Measurements from ENCODE around the gene REPIN1. TPM values are rescaled to one million over a fixed set of nuclear protein-coding genes. Genes with fewer than 3 reads are reported as not detected.

The REPIN1 gene
- total RNA-seq, 1 experiment from 2014 or later: 106 TPM

DNA sequence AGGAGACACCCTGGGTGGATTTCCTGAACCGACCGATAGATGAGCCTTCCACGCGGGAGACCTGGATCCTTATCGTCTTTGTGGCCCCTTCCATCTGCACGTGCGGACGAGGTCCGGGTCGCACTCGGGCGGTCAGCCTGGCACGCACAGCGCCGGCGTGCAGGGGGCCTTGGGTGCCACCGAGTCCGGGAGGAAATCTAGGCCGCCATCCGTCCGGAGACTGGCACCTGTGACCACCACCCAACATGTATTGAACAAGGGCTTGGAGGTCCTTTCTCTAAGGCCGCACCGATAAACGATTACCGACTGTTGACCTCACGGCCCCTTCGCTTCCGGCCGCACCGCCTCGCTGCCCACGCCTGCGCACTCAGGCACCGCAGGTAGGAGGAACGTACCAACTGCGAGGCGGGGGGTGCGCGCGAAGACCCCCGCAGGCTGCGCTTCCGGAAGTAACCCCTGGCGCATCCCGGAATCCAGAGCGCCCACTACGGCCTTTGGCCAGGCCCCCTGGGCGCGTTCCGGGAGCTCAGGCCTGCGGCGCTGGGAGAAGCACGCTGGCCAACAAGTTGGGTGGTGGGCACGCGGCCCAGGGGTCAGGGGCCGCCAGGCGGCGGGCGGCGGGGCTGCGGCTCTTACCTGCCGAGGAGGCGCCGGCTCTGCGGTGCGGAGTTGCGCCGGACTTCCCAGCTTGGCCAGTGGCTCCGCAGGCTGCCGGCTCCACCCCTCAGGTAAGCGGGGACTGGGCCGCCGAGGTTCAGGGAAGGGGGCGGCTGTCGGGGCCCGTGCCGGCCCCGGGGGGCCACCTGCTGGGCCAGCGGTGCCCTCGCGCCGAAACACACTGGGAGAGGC, 45.6 kb upstream of the REPIN1 start, which contains the start of the genes ACTR3C and LRRC61:
Gene ACTR3C (minus strand): TSS at position 713 of the 849 bp plus-strand sequence. CDS start 28,249 bp downstream, outside the sequence.
Gene LRRC61 (plus strand): TSS at position 523 of the 849 bp plus-strand sequence. CDS start 13,507 bp downstream, outside the sequence.
- peak within 1 kb of the TSS in 1 of 3 experiments; percentile 93; a peak in 3 of 7 replicates for H3K27ac Mint-ChIP-seq
- H3K9ac ChIP-seq (ENCODE audit: extremely low read depth, insufficient read length, low read length): peak within 1 kb of the TSS; percentile 50
- WGBS (ENCODE audit: extremely low coverage, insufficient read length, low lambda C conversion rate): no CpG with 5 or more reads among the region's 82 CpGs
- H2BK15ac ChIP-seq (ENCODE audit: low read depth, low read length): no peak within 1 kb of the TSS
- no peaks in the 10 kb centered on the region for H4K20me1 ChIP-seq (ENCODE audit: control insufficient read depth, insufficient read depth, insufficient read length)
- H3K23me2 ChIP-seq (ENCODE audit: insufficient read length, low read depth, low read length, poor library complexity, severe bottlenecking): peaks cover 7% of the 10 kb centered on the region
- peaks cover 30% of the 10 kb centered on the region for H3K27me3 Mint-ChIP-seq (ENCODE audit: low read depth)
- no peak within 1 kb of the TSS for H3K27ac ChIP-seq (ENCODE audit: insufficient read length, low read depth, low read length)
- H4K5ac ChIP-seq (ENCODE audit: insufficient read length, low read depth, low read length): no peak within 1 kb of the TSS
- H3K27me3 ChIP-seq (ENCODE audit: insufficient read depth, low read length): no peaks in the 10 kb centered on the region
- H2BK5ac ChIP-seq (ENCODE audit: insufficient read length, low read length): no peak within 1 kb of the TSS
- H3K4me1 Mint-ChIP-seq: peaks cover 27 to 39% of the 10 kb centered on the region in 2 experiments
- H3K79me2 ChIP-seq (ENCODE audit: insufficient read depth, low read length): no peaks in the 10 kb centered on the region
- no peak within 1 kb of the TSS for H2BK20ac ChIP-seq (ENCODE audit: low read depth, low read length, poor library complexity, severe bottlenecking)
- TF ChIP-seq, protein P1, sequence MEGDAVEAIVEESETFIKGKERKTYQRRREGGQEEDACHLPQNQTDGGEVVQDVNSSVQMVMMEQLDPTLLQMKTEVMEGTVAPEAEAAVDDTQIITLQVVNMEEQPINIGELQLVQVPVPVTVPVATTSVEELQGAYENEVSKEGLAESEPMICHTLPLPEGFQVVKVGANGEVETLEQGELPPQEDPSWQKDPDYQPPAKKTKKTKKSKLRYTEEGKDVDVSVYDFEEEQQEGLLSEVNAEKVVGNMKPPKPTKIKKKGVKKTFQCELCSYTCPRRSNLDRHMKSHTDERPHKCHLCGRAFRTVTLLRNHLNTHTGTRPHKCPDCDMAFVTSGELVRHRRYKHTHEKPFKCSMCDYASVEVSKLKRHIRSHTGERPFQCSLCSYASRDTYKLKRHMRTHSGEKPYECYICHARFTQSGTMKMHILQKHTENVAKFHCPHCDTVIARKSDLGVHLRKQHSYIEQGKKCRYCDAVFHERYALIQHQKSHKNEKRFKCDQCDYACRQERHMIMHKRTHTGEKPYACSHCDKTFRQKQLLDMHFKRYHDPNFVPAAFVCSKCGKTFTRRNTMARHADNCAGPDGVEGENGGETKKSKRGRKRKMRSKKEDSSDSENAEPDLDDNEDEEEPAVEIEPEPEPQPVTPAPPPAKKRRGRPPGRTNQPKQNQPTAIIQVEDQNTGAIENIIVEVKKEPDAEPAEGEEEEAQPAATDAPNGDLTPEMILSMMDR (conservative IDR thresholded peaks at IDR 0.05): peak; percentile 32; the same call in 2 of the 3 replicates
- H3K23ac ChIP-seq (ENCODE audit: insufficient read length, low read depth, low read length): no peak within 1 kb of the TSS
- H3K9me3 Mint-ChIP-seq: no peaks in the 10 kb centered on the region
- no peaks in the 10 kb centered on the region for H3K9me3 ChIP-seq (ENCODE audit: control insufficient read depth, low read depth, low read length)
- H2AFZ ChIP-seq (ENCODE audit: low read length): no peak within 1 kb of the TSS
- H3K14ac ChIP-seq (ENCODE audit: insufficient read depth, low read length): peak within 1 kb of the TSS; percentile 79; the same call in 1 of the 2 replicates
- no peak within 1 kb of the TSS for H2BK12ac ChIP-seq (ENCODE audit: insufficient read length, low read depth, low read length)
- H2AK5ac ChIP-seq (ENCODE audit: insufficient read length, low read length): no peak within 1 kb of the TSS
- peak within 1 kb of the TSS; percentile 41 for H3K4me2 ChIP-seq (ENCODE audit: insufficient read depth, insufficient read length, low read length)
- DNase-seq: peak; percentile 80
- H3K79me1 ChIP-seq (ENCODE audit: insufficient read depth, low read depth, low read length, poor library complexity, severe bottlenecking): no peaks in the 10 kb centered on the region
- H4K8ac ChIP-seq (replicated peaks; ENCODE audit: insufficient read length, low read depth, low read length): no peak within 1 kb of the TSS
- H3K4ac ChIP-seq (ENCODE audit: low read depth, low read length): no peak within 1 kb of the TSS
- H3K18ac ChIP-seq (ENCODE audit: insufficient read length, low read depth, low read length): peak within 1 kb of the TSS; percentile 72
- peak within 1 kb of the TSS; percentile 65 to 87; a peak in 3 of 5 replicates for H3K4me3 Mint-ChIP-seq
- H4K91ac ChIP-seq (ENCODE audit: insufficient read length, low read depth, low read length): no peak within 1 kb of the TSS
- H3K36me3 Mint-ChIP-seq (ENCODE audit: insufficient read depth in 1 of 3, low read depth in 3 of 3): peaks cover 0 to 36% (median 0%) of the 10 kb centered on the region in 3 experiments; a peak in 3 of 7 replicates
- no peak within 1 kb of the TSS for H3K56ac ChIP-seq (ENCODE audit: insufficient read length, low read depth, low read length)
- peaks cover 4% of the 10 kb centered on the region for H3K4me1 ChIP-seq (ENCODE audit: insufficient read depth, low read length)
- H2BK120ac ChIP-seq (ENCODE audit: low read depth, low read length, poor library complexity, severe bottlenecking): no peak within 1 kb of the TSS
- H3T11ph ChIP-seq (ENCODE audit: low read length): no peak within 1 kb of the TSS

Data from H9 (cell line).